Measurements from ENCODE around the gene NGEF. TPM values are rescaled to one million over a fixed set of nuclear protein-coding genes. Genes with fewer than 3 reads are reported as not detected.

The NGEF gene
- total RNA-seq, 1 experiment from 2014 or later: 5.4 TPM

DNA sequence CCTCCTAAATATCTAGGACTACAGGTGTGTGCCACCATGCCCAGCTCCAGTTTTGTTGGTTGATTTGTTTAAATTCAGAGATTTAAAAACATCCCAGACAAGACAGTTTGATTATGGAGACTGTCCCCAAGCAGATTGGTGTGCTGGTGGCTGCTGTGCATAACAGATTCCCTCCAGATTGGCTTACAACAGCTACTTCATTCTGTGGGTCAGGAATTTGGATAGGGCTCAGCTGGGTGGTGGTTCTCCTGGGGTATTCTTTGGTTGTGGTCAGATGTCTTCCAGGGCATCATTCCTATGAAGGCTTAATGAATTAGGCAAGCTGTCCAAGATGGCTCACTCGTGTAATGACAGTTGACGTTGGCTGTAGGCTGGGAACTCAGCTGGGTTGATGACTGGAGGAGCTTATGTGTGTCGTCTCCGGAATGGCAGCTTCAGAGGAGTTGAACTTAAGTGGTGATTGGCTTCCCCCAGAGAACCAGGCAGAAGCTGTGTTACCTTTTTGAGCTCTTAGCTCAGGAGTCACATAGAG lies 153.6 kb downstream of the NGEF start (continued):
- TF ChIP-seq, protein P1, sequence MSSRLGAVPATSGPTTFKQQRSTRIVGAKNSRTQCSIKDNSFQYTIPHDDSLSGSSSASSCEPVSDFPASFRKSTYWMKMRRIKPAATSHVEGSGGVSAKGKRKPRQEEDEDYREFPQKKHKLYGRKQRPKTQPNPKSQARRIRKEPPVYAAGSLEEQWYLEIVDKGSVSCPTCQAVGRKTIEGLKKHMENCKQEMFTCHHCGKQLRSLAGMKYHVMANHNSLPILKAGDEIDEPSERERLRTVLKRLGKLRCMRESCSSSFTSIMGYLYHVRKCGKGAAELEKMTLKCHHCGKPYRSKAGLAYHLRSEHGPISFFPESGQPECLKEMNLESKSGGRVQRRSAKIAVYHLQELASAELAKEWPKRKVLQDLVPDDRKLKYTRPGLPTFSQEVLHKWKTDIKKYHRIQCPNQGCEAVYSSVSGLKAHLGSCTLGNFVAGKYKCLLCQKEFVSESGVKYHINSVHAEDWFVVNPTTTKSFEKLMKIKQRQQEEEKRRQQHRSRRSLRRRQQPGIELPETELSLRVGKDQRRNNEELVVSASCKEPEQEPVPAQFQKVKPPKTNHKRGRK (CRISPR knock-in tag; IDR thresholded peaks at IDR 0.05; ENCODE audit: borderline replicate concordance): no peak
- TF ChIP-seq, protein P2, sequence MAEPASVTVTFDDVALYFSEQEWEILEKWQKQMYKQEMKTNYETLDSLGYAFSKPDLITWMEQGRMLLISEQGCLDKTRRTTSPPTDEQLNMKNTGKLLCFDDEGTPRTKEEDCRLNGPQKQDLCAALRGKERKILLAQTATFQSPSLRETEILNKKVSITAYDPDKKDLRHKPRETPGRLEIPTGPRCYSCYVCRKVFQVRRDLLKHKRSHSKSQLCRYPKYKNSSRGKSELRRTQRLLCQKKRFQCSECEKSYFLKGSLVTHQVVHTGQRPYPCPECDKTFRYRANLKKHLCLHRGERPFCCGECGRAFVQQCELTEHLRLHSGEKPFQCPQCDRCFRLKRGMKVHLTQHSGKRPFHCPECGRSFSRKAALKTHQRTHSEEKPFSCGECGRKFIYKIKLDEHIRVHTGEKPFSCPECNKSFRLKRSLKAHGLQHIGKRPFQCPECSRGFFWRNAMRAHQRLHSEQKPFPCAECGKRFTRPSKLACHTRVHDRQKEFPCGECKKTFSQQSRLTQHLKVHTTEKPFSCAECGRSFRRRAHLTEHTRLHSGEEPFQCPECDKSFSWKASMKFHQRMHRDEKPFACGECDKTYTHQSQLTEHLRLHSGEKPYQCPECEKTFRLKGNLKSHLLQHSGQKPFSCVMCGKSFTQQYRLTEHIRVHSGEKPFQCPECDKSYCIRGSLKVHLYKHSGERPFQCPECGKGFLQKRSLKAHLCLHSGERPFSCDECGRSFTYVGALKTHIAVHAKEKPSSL (CRISPR knock-in tag; conservative IDR thresholded peaks at IDR 0.05): no peak
- TF ChIP-seq, protein P3, sequence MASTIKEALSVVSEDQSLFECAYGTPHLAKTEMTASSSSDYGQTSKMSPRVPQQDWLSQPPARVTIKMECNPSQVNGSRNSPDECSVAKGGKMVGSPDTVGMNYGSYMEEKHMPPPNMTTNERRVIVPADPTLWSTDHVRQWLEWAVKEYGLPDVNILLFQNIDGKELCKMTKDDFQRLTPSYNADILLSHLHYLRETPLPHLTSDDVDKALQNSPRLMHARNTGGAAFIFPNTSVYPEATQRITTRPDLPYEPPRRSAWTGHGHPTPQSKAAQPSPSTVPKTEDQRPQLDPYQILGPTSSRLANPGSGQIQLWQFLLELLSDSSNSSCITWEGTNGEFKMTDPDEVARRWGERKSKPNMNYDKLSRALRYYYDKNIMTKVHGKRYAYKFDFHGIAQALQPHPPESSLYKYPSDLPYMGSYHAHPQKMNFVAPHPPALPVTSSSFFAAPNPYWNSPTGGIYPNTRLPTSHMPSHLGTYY (CRISPR knock-in tag; IDR thresholded peaks at IDR 0.05): no peak
- TF ChIP-seq JAZF1 (CRISPR knock-in tag; IDR thresholded peaks at IDR 0.05): no peak

DNA sequence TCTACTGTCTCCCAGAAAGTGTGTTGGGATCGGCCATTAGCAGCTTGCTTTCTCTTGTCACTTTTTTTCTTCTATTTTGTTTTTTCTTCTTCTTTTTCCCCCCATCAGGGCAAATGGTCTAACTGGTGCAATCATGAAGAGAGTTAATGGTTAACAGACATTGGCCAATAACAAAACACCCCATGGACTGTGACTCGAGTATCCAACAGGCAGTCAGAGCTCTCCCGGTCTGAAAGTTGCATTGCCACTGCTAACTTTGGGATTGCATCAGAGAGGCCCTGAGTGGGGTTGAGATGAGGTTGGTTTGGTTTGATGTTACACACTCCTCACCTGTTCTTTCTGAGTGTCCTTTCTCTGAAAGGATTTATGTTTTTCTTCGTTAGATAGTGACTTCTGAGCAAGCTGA lies 155.9 kb downstream of the NGEF start:
- no peak overlapping the region for H3K27ac Mint-ChIP-seq
- POLR2A ChIA-PET: no interaction called here

DNA sequence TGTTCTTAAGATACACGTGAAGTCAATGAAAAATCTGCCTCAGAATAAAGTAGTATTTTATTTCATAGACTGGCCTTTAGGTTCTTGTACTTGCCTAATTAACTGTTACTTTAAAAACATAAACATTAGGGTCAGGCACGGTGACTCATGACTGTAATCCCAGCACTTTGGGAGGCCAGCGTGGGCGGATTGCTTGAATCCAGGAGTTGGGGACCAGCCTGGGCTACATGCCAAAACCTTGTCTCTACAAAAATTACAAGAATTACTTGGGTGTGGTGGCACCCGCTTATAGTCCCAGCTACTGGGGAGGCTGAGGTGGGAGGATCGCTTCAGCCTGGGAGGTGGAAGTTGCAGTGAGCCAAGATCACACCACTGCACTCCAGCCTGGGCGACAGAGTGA lies 159.0 kb downstream of the NGEF start:
- DNase-seq (ENCODE audit: low spot score): no peak
- Mint-ChIP-seq H3K9me3 (no peaks in the 10 kb centered on the region), H3K27me3 (ENCODE audit: low read depth) (no peaks in the 10 kb centered on the region), H3K27ac (no peak overlapping the region), H3K4me1 (no peaks in the 10 kb centered on the region), H3K36me3 (peaks cover 38% of the 10 kb centered on the region), H3K4me3 (no peak overlapping the region)
- ATAC-seq: no peak
- no peak for TF ChIP-seq NFYB (CRISPR knock-in tag; conservative IDR thresholded peaks at IDR 0.05; ENCODE audit: low read depth)
- TF ChIP-seq, protein P4, sequence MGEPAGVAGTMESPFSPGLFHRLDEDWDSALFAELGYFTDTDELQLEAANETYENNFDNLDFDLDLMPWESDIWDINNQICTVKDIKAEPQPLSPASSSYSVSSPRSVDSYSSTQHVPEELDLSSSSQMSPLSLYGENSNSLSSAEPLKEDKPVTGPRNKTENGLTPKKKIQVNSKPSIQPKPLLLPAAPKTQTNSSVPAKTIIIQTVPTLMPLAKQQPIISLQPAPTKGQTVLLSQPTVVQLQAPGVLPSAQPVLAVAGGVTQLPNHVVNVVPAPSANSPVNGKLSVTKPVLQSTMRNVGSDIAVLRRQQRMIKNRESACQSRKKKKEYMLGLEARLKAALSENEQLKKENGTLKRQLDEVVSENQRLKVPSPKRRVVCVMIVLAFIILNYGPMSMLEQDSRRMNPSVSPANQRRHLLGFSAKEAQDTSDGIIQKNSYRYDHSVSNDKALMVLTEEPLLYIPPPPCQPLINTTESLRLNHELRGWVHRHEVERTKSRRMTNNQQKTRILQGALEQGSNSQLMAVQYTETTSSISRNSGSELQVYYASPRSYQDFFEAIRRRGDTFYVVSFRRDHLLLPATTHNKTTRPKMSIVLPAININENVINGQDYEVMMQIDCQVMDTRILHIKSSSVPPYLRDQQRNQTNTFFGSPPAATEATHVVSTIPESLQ (CRISPR knock-in tag; IDR thresholded peaks at IDR 0.05): no peak
- no peak for TF ChIP-seq TEAD1 (CRISPR knock-in tag; IDR thresholded peaks at IDR 0.05)
- TF ChIP-seq CREM (CRISPR knock-in tag; IDR thresholded peaks at IDR 0.05): no peak
- TF ChIP-seq ZNF423 (CRISPR knock-in tag; IDR thresholded peaks at IDR 0.05): no peak
- no peak for TF ChIP-seq ZNF416 (CRISPR knock-in tag; IDR thresholded peaks at IDR 0.05)
- TF ChIP-seq, protein P2 (CRISPR knock-in tag; conservative IDR thresholded peaks at IDR 0.05): no peak
- no peak for TF ChIP-seq ZNF317 (CRISPR knock-in tag; IDR thresholded peaks at IDR 0.05; ENCODE audit: borderline replicate concordance, low read depth)
- TF ChIP-seq NFE2L1 (CRISPR knock-in tag; IDR thresholded peaks at IDR 0.05): no peak
- TF ChIP-seq, protein P5, sequence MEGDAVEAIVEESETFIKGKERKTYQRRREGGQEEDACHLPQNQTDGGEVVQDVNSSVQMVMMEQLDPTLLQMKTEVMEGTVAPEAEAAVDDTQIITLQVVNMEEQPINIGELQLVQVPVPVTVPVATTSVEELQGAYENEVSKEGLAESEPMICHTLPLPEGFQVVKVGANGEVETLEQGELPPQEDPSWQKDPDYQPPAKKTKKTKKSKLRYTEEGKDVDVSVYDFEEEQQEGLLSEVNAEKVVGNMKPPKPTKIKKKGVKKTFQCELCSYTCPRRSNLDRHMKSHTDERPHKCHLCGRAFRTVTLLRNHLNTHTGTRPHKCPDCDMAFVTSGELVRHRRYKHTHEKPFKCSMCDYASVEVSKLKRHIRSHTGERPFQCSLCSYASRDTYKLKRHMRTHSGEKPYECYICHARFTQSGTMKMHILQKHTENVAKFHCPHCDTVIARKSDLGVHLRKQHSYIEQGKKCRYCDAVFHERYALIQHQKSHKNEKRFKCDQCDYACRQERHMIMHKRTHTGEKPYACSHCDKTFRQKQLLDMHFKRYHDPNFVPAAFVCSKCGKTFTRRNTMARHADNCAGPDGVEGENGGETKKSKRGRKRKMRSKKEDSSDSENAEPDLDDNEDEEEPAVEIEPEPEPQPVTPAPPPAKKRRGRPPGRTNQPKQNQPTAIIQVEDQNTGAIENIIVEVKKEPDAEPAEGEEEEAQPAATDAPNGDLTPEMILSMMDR (IDR thresholded peaks at IDR 0.05): no peak
- no peak for TF ChIP-seq ESRRA (CRISPR knock-in tag; IDR thresholded peaks at IDR 0.05; ENCODE audit: borderline replicate concordance)
- TF ChIP-seq GTF2I (CRISPR knock-in tag; conservative IDR thresholded peaks at IDR 0.05): no peak
- TF ChIP-seq CREB1 (CRISPR knock-in tag; IDR thresholded peaks at IDR 0.05): no peak
- no peak for TF ChIP-seq ATF1 (CRISPR knock-in tag; IDR thresholded peaks at IDR 0.05)
- TF ChIP-seq ZNF219 (CRISPR knock-in tag; IDR thresholded peaks at IDR 0.05; ENCODE audit: borderline replicate concordance): no peak
- POLR2A ChIA-PET: no interaction called here
- CTCF ChIA-PET: interaction anchor here (1.6 kb wide), 1 partner anchor 205 kb away, joined by 3 read pairs; no protein-coding TSS in a partner anchor

More for the DNA sequence above, 155.9 kb downstream of the NGEF start:
- Mint-ChIP-seq H3K27me3 (ENCODE audit: low read depth) (no peaks in the 10 kb centered on the region), H3K4me3 (no peak overlapping the region), H3K36me3 (peaks cover 27% of the 10 kb centered on the region), H3K4me1 (no peaks in the 10 kb centered on the region), H3K9me3 (no peaks in the 10 kb centered on the region)
- CTCF ChIA-PET: no interaction called here
- DNase-seq (ENCODE audit: low spot score) (no peak), ATAC-seq (no peak)
- TF ChIP-seq GTF2I (CRISPR knock-in tag; conservative IDR thresholded peaks at IDR 0.05) (no peak), GABPB1 (CRISPR knock-in tag; IDR thresholded peaks at IDR 0.05) (peak; percentile 100)
